Gastrocnemius medialis (tissue), 4 donors: ENCODE measurements around the gene NKD2.
"Not testable (repeated sequence)": the region's sequence is repeated elsewhere in the genome, so short reads cannot be mapped to it uniquely, and the experiment has no call there.

Experiments used
- CTCF ChIP-seq, 5 experiments: fragments of 450-650 bp in 3 of 5; fragments of 200-600 bp in 2 of 5; sonication (generic) in 2 of 5; IDR thresholded peaks in 4 of 5; conservative IDR thresholded peaks in 1 of 5; 1 replicate in 4 of 5; 2 replicates in 1 of 5; pipeline ENCODE4 v1.5.1; 2016 to 2019; ENCODE audit warnings: antibody characterized with exemption in 5 of 5, mild to moderate bottlenecking in 3 of 5, moderate library complexity in 3 of 5
- POLR2A ChIP-seq, 2 donors: fragments of 450-650 bp; IDR thresholded peaks; one replicate each; pipeline ENCODE4 v1.6.1; 2017; ENCODE audit warnings: antibody characterized with exemption in 2 of 2, mild to moderate bottlenecking in 2 of 2, moderate library complexity in 2 of 2

- TF ChIP-seq CTCF (IDR thresholded peaks at IDR 0.05 in 4 of 5, conservative IDR thresholded peaks at IDR 0.05 in 1 of 5); POLR2A (IDR thresholded peaks at IDR 0.05): not testable (repeated sequence)
Observed at GRCh38 chr5:1021969-1022336, 13.4 kb downstream of the NKD2 start.
